Prostate gland (tissue), 2 donors: ENCODE measurements around the gene HSPBP1. TPM values are rescaled to one million over a fixed set of nuclear protein-coding genes. Genes with fewer than 3 reads are reported as not detected.

Source experiments
- DNase-seq: peaks from one replicate; pipeline ENCODE4 v3.0.0-alpha.2; 2019; ENCODE audit warnings: low spot score
- H3K27ac ChIP-seq, 2 donors: fragments of 200-600 bp; sonication (generic); 2 replicates each; pipeline ENCODE4 v1.5.1; 2017 to 2019
- H3K27me3 ChIP-seq: fragments of 200-600 bp; sonication (generic); replicated peaks from 2 replicates; pipeline ENCODE4 v1.5.1; 2019; ENCODE audit not compliant: insufficient read depth
- H3K36me3 ChIP-seq, 2 donors: fragments of 200-600 bp; sonication (generic); 1 replicate in 1 of 2; 2 replicates in 1 of 2; pipeline versions ENCODE4 v1.5.1 to v1.8.1; 2017 to 2019
- H3K4me1 ChIP-seq: fragments of 200-600 bp; sonication (generic); replicated peaks from 2 replicates; pipeline ENCODE4 v1.5.1; 2019
- H3K4me3 ChIP-seq, 2 donors: fragments of 200-600 bp; sonication (generic); 2 replicates each; pipeline ENCODE4 v1.5.1; 2017 to 2019
- H3K9me3 ChIP-seq: fragments of 200-600 bp; sonication (generic); 2 replicates; pipeline ENCODE4 v1.5.1; 2017
- POLR2A ChIP-seq: fragments of 450-650 bp; IDR thresholded peaks from one replicate; pipeline ENCODE4 v1.6.1; 2016; ENCODE audit warnings: antibody characterized with exemption, mild to moderate bottlenecking
- POLR2AphosphoS5 ChIP-seq: sonication (generic); formaldehyde crosslinking; IDR thresholded peaks from one replicate; pipeline ENCODE4 v1.6.1; 2017; ENCODE audit warnings: antibody characterized with exemption
- WGBS: methylation state at CpG from one replicate; pipeline ENCODE4 v1.1.5; 2018; 5-methylcytosine and 5-hydroxymethylcytosine counted together
- intact Hi-C: fragments of 100-400 bp; cut with DNase I; formaldehyde crosslinking; loops from one replicate; pipeline ENCODE4 v1.14.2; 2022
- total RNA-seq, 2 donors: library from RNA; depleted of rRNA; stranded (reverse); fragments of >200 nt; gene quantifications; one replicate each; pipeline ENCODE4 v1.1.0, GENCODE V29; 2016
- TF ChIP-seq, protein P1 (sequence below), 4 experiments: fragments of 200-600 bp in 2 of 4; fragments of 450-650 bp in 2 of 4; sonication (generic) in 2 of 4; IDR thresholded peaks; 1 replicate in 3 of 4; 2 replicates in 1 of 4; pipeline ENCODE4 v1.5.1; 2016 to 2019; ENCODE audit warnings: antibody characterized with exemption in 4 of 4, mild to moderate bottlenecking in 2 of 4, moderate library complexity in 2 of 4

Gene HSPBP1
- total RNA-seq, 2 donors from 2014 or later = 33.6 to 36.0 TPM

DNA sequence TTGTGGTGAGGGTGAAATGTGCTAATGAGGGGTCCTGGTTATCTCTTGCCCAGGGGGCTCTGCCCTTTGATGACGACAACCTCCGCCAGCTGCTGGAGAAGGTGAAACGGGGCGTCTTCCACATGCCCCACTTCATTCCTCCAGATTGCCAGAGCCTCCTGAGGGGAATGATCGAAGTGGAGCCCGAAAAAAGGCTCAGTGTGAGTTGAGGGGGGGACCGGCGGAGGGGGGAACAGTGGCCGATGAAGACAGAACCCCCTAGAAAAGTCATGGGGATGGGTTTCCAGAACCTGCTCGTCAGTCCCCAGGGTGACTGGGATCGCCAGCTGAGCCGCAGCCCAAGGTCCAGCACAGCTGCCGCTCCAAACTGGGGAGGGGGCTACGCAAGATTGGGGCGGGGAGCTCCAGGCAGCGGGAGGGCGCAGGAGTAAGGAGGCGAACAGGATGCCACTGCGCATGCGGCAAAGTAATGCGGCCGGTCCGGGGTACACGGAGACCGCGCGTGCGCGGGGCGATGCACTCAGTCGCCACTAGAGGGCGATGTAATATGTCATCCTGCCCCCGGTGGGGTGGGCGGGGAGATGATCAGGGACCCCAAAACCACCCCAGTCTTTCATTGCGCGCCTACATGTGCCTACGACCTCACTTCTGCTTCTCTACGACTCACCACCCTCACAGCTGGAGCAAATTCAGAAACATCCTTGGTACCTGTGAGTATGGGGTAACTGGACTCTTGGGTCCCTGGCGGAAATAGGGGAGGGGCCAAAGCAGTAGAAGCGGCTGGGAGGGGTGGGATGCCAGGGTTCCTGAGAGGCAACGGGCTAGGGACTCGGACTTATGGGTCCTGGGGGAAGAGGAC is 21.8 kb upstream of the HSPBP1 start:
- Histone ChIP-seq H3K27me3 (no peaks in the 10 kb centered on the region), H3K36me3 (no peaks in the 10 kb centered on the region), H3K4me1 (no peaks in the 10 kb centered on the region), H3K4me3 (peak overlapping the region in 1 of 2 donors; percentile 25), H3K9me3 (no peaks in the 10 kb centered on the region), H3K27ac (no peak overlapping the region)
- WGBS = 14% methylated on average over 42 of the region's 42 CpGs
- TF ChIP-seq POLR2AphosphoS5 (peak; percentile 88), POLR2A (peak; percentile 13)
- TF ChIP-seq, protein P1, sequence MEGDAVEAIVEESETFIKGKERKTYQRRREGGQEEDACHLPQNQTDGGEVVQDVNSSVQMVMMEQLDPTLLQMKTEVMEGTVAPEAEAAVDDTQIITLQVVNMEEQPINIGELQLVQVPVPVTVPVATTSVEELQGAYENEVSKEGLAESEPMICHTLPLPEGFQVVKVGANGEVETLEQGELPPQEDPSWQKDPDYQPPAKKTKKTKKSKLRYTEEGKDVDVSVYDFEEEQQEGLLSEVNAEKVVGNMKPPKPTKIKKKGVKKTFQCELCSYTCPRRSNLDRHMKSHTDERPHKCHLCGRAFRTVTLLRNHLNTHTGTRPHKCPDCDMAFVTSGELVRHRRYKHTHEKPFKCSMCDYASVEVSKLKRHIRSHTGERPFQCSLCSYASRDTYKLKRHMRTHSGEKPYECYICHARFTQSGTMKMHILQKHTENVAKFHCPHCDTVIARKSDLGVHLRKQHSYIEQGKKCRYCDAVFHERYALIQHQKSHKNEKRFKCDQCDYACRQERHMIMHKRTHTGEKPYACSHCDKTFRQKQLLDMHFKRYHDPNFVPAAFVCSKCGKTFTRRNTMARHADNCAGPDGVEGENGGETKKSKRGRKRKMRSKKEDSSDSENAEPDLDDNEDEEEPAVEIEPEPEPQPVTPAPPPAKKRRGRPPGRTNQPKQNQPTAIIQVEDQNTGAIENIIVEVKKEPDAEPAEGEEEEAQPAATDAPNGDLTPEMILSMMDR (IDR thresholded peaks at IDR 0.05) = peak; percentile 95 to 99 (median 98)
- peak; percentile 78 for DNase-seq
- intact Hi-C loops = loop anchor here (5.0 kb wide), 2 partner anchors 41 to 86 kb away; partner anchors contain the start of gene RPL28

DNA sequence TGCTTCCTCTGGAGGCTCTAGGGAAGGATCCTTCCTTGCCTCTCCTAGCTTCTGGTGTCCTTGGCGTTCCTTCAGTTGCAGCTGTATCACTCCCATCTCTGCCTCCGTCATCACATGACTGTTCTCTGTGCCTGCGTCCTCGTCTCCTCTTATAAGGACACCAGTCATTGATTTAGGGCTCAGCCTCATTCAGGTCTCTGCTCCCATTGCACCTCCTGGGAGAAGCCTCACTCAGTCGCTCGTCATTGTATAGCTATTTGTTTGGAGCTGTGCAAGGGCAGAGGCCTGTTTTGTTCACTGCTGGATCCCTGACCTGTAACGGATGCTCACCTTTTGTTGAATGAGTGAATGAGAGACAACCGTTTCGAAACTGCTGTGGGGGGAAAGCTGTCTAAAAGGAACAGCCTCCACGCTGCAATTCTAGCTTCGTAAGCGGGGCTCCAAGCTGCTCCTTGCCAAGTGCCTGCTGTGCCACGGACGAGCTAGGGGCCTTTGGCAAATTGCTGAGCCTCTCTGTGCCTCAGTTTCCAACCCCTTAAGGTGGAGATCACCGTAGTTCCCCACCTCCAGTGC is 21.1 kb upstream of the HSPBP1 start:
- WGBS = 73% methylated on average over 15 of the region's 15 CpGs
- DNase-seq = no peak
- no peaks in the 10 kb centered on the region for H3K4me1 ChIP-seq
- intact Hi-C loops = loop anchor here (5.0 kb wide), 2 partner anchors 41 to 86 kb away; partner anchors contain the start of gene RPL28
- H3K27me3 ChIP-seq = no peaks in the 10 kb centered on the region
- no peak overlapping the region for H3K4me3 ChIP-seq
- TF ChIP-seq POLR2A (no peak), POLR2AphosphoS5 (no peak)
- TF ChIP-seq, protein P1 (IDR thresholded peaks at IDR 0.05) = no peak
- H3K27ac ChIP-seq = no peak overlapping the region
- no peaks in the 10 kb centered on the region for H3K36me3 ChIP-seq
- H3K9me3 ChIP-seq = no peaks in the 10 kb centered on the region

DNA sequence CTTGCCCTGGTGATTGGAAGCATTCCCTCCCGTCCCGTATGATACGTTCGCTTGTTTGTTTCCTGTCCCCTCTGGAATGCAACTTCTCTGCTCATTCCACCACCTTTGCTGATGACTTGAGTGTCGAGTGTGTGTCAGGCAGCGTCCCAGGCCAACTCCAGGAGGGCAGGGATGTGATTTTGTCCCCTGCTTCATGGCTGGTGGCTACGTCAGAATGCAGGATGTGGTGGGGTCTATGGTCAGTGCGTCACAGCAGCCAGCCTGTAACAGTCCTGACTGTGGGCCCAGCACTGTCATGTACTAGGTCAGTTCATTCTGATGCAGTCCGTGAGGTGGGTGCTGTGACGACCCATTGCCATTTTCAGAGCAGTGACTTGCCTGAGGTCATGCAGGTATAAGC is 20.1 kb upstream of the HSPBP1 start:
- H3K27me3 ChIP-seq = no peaks in the 10 kb centered on the region
- WGBS = 83% methylated on average over 10 of the region's 10 CpGs
- intact Hi-C loops = loop anchor here (5.0 kb wide), 2 partner anchors 42 to 87 kb away; partner anchors contain the start of gene RPL28

DNA sequence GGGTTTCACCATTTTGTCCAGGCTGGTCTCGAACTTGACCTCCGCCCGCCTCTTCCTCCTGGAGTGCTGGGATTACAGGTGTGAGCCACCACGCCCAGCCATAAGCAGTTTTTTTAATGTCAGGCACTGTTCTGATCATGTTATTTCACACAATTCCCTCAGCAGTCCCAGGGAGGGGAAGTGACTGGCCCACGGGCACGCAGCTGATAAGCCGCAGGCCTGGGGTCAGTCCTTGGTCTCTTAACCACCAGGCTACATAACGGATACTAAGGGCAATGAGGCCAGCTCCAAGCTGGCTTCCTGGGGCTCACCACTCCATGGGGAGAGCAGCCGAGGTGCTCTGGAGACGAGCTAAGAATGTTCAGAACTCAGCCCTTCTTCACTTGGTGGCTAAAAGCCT is 17.4 kb upstream of the HSPBP1 start:
- H3K27me3 ChIP-seq = no peaks in the 10 kb centered on the region
- no peak for DNase-seq
- H3K9me3 ChIP-seq = no peaks in the 10 kb centered on the region
- TF ChIP-seq, protein P1 (IDR thresholded peaks at IDR 0.05) = no peak
- TF ChIP-seq POLR2A (no peak), POLR2AphosphoS5 (no peak)
- H3K36me3 ChIP-seq = no peaks in the 10 kb centered on the region
- intact Hi-C loops = no loop called here
- no peak overlapping the region for H3K27ac ChIP-seq
- no peaks in the 10 kb centered on the region for H3K4me1 ChIP-seq
- no peak overlapping the region for H3K4me3 ChIP-seq
- WGBS = 94% methylated on average over 10 of the region's 10 CpGs

More for the DNA sequence above, 20.1 kb upstream of the HSPBP1 start:
- H3K4me3 ChIP-seq = no peak overlapping the region
- H3K4me1 ChIP-seq = no peaks in the 10 kb centered on the region
- TF ChIP-seq POLR2A (no peak), POLR2AphosphoS5 (no peak)
- TF ChIP-seq, protein P1 (IDR thresholded peaks at IDR 0.05) = no peak
- H3K27ac ChIP-seq = no peak overlapping the region
- no peaks in the 10 kb centered on the region for H3K36me3 ChIP-seq
- H3K9me3 ChIP-seq = no peaks in the 10 kb centered on the region
- DNase-seq = no peak
